ENCODE data around the gene TIMM29. TPM values are rescaled to one million over a fixed set of nuclear protein-coding genes. Genes with fewer than 3 reads are reported as not detected.
"Not testable (repeated sequence)": the region's sequence is repeated elsewhere in the genome, so short reads cannot be mapped to it uniquely, and the experiment has no call there.

Gene TIMM29
- total RNA-seq, 1 donor from 2014 or later, result 32.7 TPM

DNA sequence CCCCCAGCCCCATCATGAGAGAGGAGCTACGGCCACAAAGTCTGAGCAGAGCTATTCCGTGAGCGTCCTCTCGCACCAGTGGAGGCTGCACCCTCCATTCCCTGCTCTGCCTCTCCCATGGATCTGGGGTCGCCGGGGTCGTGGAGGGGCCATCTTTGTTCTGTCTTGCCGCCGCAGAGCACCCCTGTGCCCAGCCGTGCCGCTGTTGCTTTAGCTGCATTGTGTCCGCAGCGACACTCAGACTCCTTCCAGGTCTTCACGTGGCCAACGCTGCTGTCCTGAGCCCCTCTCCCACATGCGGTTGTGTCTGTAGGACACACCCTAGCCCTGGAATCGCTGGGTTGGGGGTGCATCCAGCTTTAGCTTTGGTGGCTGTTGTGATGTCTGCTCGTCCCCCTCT is 16.0 kb upstream of the TIMM29 start:
- DNase-seq (ENCODE audit: low read depth in 2 of 2), result no peak

DNA sequence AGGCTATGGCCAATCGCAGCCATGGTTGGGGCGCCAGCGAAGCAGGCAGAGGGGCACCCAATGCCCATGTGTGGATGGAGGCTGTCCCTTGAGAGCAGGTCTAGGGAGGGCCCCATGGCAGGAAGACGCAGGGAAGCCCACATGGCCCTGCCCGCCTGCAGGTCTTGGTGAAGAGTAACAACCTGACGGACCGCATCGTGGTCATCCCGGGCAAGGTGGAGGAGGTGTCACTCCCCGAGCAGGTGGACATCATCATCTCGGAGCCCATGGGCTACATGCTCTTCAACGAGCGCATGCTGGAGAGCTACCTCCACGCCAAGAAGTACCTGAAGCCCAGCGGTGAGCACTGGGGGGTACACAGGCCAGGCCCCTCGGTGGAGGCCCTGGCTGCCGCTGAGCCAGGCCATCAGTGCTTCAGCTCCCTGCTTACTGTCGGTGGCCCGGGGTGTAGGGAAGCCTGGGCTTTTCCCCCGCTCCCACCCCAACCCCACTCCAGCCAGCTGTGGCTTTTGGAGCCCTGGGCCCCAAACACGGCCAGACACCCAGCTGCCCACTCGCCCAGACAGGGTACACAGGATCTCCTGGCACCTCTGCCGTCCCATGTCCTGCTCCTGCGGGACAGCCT is 14.8 kb upstream of the TIMM29 start:
- no peak for DNase-seq (ENCODE audit: low read depth in 2 of 2)

DNA sequence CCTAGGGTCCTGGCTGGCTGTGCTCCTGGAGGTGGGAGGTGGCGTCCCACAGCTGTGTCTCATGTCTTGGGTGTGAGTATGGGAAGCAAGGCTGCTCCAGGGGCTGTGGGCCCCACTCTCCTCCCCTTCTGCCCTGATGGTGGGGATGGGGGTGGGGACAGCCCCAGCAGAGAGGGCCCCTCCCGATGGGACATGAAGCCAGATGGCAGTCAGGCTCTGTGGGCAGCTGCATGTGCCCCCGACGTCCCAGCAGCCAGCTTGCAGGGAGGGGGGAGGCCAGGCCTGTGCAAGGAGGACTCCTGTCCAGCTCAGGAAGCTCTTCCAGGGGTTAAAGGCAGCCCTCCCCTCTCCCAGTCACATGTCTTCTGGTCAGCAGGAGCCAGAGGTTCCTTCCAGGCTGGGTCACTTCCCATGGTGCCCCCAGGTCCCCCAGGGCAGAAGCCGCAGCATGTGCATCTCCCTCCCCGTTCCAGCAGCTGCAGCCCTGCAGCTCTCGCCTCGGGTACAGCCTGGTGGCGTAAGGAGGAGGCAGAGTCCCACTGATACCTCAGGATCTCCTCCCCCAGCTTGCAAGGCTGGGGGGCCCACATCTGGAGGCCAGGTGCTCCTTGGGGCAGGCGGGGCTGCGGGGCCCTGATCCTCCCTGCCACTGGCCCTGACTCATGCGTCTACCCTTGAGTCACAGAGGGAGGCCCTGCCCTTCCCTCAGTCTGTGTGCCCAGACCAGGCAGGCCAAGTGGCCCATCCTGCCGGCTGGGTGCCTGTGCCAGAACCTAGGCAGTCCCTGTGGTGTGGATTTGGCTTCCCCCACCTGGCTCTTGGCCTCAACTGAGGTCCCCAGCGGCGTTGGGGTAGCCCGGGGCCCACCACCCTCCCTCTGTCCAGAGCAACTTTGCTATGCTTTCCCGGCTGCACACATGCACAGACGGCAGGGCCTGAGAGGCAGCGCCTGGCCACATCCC is 13.2 kb upstream of the TIMM29 start:
- DNase-seq (ENCODE audit: low read depth in 2 of 2), result peak in 1 of 2 donors; percentile 65

DNA sequence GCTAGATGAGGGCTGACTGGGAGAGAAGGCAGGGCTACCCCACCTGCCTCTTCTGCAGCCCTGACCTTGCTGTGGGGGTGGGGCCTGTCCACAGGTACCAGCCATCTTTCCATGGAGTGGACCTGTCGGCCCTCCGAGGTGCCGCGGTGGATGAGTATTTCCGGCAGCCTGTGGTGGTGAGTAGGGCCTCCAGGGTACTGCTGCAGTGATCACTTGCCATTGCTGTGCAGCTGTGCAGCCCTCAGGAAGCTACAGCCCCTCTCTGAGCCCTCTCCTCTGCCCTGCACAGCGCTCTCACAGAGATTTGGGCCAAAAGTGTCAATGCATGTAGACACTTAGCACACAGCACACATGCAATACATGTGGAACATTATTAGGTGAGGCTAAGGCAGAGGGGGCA is 12.0 kb upstream of the TIMM29 start:
- DNase-seq (ENCODE audit: low read depth in 2 of 2), result no peak

DNA sequence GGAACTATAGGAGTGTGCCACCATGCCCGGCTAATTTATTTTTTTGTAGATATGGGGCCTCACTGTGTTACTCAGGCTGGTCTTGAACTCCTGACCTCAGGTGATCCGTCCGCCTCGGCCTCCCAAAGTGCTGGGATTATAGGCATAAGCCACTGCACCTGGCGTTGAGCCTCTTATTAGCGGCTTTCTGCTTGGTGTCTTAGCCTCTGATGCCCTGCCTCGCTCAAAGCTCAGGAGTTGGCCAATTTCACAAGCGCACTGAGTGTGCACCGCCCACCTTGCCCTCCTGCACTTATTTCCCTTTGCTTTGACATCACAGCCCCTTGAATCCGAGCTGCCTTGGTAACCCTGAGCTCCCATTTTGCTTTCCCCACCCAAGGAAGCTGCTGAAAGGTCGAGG is 10.3 kb upstream of the TIMM29 start:
- no peak for DNase-seq (ENCODE audit: low read depth in 2 of 2)

DNA sequence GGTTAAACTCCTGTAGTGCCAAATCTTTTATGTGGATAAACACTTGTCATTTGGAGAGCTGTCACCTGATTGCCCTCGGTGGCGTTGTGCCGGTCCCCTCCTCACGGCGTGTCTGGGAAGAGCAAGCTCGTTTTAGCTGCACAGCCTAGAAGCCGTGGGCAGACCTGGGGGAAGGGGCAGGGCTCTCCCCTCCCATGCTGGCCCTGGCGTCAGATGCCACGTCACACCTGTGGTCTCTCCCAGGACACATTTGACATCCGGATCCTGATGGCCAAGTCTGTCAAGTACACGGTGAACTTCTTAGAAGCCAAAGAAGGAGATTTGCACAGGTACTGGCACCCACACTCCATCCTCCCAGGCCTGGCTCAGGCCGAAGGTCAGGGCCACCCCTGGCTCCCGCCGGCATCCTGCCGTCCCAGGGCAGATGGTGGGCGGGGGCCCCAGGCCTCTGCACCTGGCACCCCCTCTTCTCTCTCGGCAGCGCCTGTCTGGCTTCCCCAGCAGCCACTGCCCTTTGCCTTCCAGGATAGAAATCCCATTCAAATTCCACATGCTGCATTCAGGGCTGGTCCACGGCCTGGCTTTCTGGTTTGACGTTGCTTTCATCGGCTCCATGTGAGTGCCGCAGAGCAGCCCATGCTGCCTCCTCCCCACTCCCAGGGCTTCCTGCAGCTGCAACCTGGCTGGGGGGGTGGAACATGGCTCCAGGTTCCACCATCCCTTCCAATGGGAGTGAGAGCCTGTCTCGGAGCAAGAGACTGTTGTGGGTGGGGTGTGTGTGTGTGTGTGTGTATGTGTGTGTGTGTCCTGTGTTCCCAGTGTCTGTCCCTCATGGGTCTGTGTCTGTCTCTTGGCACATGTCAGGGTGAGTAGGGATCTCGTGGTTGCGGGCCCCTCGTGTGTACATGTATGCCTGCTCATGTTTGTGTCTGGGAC is 9.0 kb upstream of the TIMM29 start:
- no peak for DNase-seq (ENCODE audit: low read depth in 2 of 2)

DNA sequence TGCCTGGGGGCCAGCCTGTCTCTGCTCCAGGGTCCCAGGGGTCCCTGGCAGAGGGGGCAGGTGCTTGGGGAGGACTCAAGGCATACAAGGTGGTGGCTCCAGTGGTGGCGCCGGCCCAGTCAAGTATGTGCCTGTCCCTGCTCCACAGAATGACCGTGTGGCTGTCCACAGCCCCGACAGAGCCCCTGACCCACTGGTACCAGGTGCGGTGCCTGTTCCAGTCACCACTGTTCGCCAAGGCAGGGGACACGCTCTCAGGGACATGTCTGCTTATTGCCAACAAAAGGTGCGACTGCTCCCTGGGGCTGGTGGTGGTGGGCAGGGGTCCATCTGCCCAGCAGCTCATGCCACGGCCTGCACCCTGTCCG is 8.3 kb upstream of the TIMM29 start:
- DNase-seq (ENCODE audit: low read depth in 2 of 2), result no peak

DNA sequence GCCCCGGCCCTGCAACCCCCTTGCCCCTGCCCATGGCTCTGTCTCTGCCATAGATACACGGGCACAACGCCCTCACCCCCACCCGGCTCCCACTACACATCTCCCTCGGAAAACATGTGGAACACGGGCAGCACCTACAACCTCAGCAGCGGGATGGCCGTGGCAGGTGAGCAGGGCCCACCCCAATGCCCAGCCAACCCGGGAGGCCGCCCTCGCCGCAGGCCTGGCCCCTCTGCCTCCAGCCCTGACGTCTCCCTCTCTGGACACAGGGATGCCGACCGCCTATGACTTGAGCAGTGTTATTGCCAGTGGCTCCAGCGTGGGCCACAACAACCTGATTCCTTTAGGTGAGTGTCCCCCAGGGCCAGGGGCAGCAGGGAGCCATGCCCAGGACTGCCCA is 7.8 kb upstream of the TIMM29 start:
- DNase-seq (ENCODE audit: low read depth in 2 of 2), result no peak

DNA sequence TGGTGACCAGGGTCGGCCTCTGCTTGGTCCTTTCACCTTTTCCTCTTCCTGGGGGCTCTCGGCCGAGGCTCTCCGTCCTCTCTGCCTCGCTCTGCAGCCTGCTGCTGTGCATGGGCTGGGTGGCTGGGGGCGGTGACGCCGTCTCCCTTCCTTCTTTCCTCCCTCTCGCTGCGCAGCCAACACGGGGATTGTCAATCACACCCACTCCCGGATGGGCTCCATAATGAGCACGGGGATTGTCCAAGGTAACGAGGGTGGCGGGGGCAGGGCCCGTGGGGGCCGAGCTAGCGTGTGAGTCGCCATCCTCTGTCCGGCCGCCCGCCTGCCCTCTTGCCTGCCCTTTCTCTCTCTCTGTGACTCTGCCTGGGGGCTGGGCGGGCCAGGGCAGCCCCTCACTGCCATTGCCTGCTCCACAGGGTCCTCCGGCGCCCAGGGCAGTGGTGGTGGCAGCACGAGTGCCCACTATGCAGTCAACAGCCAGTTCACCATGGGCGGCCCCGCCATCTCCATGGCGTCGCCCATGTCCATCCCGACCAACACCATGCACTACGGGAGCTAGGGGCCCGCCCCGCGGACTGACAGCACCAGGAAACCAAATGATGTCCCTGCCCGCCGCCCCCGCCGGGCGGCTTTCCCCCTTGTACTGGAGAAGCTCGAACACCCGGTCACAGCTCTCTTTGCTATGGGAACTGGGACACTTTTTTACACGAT is 7.3 kb upstream of the TIMM29 start:
- no peak for DNase-seq (ENCODE audit: low read depth in 2 of 2)

DNA sequence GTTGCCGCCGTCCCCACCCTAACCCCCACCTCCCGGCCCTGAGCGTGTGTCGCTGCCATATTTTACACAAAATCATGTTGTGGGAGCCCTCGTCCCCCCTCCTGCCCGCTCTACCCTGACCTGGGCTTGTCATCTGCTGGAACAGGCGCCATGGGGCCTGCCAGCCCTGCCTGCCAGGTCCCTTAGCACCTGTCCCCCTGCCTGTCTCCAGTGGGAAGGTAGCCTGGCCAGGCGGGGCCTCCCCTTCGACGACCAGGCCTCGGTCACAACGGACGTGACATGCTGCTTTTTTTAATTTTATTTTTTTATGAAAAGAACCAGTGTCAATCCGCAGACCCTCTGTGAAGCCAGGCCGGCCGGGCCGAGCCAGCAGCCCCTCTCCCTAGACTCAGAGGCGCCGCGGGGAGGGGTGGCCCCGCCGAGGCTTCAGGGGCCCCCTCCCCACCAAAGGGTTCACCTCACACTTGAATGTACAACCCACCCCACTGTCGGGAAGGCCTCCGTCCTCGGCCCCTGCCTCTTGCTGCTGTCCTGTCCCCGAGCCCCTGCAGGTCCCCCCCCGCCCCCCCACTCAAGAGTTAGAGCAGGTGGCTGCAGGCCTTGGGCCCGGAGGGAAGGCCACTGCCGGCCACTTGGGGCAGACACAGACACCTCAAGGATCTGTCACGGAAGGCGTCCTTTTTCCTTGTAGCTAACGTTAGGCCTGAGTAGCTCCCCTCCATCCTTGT is 6.5 kb upstream of the TIMM29 start:
- DNase-seq (ENCODE audit: low read depth in 2 of 2), result no peak

DNA sequence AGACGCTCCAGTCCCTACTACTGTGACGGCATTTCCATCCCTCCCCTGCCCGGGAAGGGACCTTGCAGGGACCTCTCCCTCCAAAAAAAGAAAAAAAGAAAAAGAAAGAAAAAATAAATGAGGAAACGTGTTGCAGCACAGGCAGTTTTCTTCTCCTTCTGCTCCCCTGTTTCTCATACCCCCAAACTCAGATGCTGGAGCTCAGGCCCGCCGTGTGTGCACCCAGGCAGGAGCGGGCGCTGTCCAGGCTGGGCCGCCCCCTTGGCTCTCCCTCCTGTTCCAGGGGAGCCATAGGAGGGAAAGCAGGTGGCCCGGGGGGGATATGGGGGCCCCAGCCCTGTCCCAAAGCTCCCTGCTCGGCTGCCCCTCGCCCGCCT is 6.0 kb upstream of the TIMM29 start:
- DNase-seq (ENCODE audit: low read depth in 2 of 2), result no peak

DNA sequence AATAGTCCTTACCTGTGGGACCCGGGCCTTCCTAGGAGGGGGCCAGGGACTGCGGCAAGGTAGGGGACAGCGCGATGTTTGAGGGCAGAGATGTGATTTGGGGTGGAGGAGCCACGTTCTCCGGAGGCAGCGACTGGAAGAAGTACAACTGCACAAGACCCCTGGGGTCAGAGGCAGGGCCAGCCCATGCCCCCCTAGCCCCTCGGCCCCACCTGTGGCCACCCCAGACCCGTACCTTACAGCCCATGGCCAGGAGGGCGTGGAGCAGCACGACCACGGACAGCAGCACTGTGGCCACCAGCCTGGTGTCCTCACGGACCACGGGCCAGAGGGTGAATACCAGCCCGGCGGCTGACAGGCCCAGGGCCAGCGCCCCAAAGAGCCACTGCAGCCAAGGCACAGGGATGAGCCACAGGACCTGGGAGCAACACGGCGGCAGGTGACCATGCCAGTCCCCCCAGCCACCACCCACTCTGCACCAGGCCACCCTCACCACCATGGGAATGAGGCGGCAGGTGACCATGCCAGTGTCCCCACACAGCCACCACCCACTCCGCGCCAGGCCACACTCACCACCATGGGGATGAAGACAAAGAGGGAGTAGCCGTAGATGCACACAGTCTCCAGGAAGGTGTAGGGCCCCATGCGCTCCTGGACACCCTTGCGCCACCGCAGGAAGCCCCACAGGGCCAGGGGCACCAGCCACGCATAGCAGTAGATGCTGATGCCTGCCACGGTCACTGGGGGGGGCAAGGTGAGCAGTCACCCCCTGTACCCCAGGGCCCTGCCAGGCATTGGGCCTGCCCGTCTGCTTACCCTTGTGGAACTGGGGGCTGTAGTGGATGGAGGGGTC is 5.1 kb upstream of the TIMM29 start:
- DNase-seq (ENCODE audit: low read depth in 2 of 2), result no peak

DNA sequence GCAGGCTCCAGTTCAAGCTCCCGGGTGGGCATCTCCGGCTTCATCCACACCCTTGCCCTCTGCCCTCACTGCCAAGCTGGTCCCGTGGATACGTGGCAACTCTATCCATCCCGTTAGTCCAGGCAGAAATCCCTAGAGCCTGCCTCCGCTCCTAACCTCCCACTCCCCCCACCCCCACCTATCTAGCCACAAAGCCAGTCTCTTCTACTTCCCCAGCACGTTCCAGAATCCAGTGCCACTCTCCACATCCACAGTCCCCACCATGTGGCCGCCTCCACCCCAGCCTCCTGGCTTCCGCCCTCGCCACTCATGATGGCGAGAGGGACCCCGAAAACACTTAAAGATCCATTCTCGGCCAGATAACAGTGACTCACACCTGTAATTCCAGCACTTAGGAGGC is 4.0 kb upstream of the TIMM29 start:
- DNase-seq (ENCODE audit: low read depth in 2 of 2), result no peak

DNA sequence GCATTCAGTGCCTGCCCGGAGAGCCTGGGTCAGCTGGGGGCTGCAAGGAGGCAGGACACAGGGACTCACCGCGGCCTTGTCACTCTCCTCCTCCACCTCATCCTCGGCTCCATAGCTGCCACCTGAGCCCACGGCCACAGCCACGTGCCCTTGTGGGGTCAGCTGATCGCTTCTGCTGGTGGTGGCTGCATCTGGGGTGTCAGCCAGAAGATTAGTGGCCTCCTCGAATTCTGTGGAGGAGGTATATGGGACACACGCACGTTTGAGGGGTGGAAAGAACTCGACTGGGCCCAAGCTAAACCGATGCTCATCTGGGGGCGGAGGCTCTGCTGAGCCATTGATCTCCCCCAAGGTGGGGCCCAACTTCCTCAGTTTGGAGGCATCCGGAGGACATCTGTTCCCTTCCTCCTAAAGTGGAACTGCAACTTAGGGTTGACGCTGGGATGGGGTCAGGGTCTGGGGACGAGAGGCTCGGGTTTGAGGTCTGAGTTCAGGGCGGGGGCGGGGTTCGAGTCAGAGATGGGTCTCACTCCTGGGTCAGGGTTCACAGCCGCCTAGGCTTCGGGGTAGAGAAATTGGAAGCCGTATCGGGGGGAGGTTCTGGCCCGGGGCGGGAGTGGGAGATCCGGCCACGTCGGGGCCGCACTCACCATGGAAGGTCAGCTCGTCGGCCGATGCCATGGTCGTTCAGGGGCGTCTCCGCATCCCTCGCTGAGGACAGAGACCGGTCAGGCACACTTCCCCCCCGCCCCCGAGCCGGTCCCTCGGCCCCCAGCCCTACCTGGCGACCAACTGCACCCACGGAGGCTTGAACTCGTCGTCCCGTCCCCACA is 665 bp upstream of the TIMM29 start:
- DNase-seq (ENCODE audit: low read depth in 2 of 2), result no peak

DNA sequence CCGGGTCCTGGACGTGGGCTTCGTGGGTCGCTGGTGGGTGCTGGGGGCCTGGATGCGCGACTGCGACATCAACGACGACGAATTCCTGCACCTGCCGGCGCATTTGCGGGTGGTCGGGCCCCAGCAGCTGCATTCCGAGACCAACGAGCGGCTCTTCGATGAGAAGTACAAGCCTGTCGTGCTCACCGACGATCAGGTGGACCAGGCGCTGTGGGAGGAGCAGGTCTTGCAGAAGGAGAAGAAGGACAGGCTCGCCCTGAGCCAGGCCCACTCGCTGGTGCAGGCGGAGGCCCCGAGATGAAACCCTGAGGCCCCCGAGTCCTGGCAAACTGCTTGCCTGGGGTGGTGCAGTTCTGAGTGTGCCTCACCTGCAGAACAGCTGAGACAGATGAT is 787 bp downstream of the TIMM29 start:
- no peak for DNase-seq (ENCODE audit: low read depth in 2 of 2)

DNA sequence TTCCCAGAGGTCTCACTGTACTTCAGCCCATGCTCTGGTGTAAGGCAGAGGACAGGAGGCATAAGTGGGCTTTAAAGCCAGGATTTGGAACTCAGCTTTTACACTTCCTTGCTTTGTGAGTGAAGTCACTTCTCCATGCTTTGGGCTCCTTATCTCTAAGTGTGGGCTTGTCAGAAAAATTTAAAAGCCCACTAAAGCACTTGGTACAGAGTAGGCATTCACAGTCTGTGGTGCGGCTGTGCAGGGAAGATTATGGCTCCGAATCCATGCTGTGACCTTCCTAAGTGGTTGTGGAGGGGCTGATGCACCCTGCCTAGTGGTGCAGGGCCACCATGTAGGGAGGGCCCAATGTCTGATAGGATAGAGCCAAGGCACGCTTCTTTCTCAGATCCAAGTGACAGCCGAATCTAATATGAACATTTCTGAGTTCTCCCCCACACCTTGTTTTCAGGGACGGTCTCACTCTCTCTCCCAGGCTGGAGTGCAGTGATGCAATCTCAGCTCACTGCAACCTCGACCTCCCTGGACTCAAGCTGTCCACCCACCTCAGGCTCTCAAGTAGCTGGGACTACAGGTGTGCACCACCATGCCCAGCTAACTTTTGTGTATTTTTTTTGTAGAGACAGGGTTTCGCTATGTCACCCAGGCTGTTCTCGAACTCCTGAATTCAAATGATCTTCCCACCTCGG is 6.9 kb downstream of the TIMM29 start:
- no peak for DNase-seq (ENCODE audit: low read depth in 2 of 2)

DNA sequence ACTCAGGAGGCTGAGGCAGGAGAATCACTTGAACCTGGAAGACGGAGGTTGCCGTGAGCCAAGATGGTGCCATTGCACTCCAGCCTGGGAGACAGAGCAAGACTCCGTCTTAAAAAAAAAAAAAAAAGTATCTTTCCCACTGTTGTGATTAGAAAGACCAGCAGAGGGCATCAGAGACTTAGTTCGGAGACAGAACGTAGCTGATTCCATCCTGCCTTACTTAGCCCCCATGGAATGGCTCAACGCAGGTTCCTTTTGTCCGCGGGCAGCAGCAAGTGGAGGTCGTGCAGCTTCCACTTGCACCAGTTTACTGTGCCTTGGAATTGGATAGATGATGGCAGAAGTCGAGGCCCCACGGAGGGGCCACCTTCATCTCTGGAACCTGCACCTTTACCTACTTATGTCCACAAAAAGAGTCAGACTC is 8.1 kb downstream of the TIMM29 start:
- DNase-seq (ENCODE audit: low read depth in 2 of 2), result peak; percentile 83

DNA sequence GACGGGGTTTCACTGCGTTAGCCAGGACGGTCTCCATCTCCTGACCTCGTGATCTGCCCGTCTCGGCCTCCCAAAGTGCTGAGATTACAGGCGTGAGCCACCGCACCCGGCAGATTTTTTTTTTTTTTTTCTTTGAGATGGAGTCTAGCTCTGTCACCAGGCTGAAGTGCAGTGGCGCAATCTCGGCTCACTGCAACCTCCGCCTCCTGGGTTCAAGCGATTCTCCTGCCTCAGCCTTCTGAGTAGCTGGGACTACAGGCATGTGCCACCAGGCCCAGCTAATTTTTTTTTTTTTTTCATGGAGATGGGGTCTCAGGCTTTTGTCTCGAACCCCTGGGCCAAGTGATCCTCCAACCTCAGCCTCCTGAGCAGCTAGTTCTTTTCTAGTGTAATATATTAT is 13.0 kb downstream of the TIMM29 start:
- DNase-seq (ENCODE audit: low read depth in 2 of 2), result not testable (repeated sequence)
